ENCODE results near the gene TTC28.

DNA sequence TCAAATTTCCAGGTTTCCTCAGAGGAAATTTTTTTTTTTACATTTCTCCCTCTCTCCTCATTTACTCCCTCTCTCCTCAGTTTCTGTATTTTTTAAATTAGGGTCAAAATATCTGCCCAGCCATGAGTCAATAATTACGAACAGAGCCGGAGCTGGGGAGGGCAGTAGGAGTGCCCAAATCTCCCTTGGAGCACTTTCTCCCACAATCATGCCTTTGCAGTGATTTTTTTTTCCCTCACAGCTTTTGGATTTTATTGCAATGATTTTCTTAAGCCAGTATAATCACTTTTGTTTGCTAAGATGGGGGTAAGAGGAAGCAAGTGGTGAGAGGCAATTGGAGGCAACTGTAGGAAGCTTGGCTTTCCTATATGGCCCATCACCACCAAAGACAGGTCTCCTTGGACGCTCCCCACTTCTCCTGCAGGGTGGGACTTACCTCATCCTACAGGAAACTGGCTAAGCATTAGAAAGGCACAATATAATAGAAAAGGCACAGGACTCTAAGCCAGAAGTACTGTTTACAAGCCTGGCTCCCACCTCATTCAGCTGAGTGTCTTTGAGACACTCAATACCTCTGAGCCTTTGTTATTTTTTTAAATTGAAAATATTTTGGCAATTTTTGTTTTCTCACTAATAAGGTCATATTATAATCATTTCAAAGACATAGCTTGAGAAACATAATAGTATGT is 568.0 kb downstream of the TTC28 start:
- TF ChIP-seq, protein P1, sequence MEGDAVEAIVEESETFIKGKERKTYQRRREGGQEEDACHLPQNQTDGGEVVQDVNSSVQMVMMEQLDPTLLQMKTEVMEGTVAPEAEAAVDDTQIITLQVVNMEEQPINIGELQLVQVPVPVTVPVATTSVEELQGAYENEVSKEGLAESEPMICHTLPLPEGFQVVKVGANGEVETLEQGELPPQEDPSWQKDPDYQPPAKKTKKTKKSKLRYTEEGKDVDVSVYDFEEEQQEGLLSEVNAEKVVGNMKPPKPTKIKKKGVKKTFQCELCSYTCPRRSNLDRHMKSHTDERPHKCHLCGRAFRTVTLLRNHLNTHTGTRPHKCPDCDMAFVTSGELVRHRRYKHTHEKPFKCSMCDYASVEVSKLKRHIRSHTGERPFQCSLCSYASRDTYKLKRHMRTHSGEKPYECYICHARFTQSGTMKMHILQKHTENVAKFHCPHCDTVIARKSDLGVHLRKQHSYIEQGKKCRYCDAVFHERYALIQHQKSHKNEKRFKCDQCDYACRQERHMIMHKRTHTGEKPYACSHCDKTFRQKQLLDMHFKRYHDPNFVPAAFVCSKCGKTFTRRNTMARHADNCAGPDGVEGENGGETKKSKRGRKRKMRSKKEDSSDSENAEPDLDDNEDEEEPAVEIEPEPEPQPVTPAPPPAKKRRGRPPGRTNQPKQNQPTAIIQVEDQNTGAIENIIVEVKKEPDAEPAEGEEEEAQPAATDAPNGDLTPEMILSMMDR (IDR thresholded peaks at IDR 0.05) = no peak
- no peak for TF ChIP-seq POLR2A (IDR thresholded peaks at IDR 0.05)

Data from heart left ventricle (tissue), 13 donors.